Prostate gland (tissue), 2 donors: ENCODE data around the gene RPL32. TPM values are rescaled to one million over a fixed set of nuclear protein-coding genes. Genes with fewer than 3 reads are reported as not detected.

ENCODE experiments used
- DNase-seq: peaks from one replicate; pipeline ENCODE4 v3.0.0-alpha.2; 2019; ENCODE audit warnings: low spot score
- H3K27ac ChIP-seq, 2 donors: fragments of 200-600 bp; sonication (generic); 2 replicates each; pipeline ENCODE4 v1.5.1; 2017 to 2019
- H3K27me3 ChIP-seq: fragments of 200-600 bp; sonication (generic); replicated peaks from 2 replicates; pipeline ENCODE4 v1.5.1; 2019; ENCODE audit not compliant: insufficient read depth
- H3K36me3 ChIP-seq, 2 donors: fragments of 200-600 bp; sonication (generic); 1 replicate in 1 of 2; 2 replicates in 1 of 2; pipeline versions ENCODE4 v1.5.1 to v1.8.1; 2017 to 2019
- H3K4me1 ChIP-seq: fragments of 200-600 bp; sonication (generic); replicated peaks from 2 replicates; pipeline ENCODE4 v1.5.1; 2019
- H3K4me3 ChIP-seq, 2 donors: fragments of 200-600 bp; sonication (generic); 2 replicates each; pipeline ENCODE4 v1.5.1; 2017 to 2019
- H3K9me3 ChIP-seq: fragments of 200-600 bp; sonication (generic); 2 replicates; pipeline ENCODE4 v1.5.1; 2017
- POLR2A ChIP-seq: fragments of 450-650 bp; IDR thresholded peaks from one replicate; pipeline ENCODE4 v1.6.1; 2016; ENCODE audit warnings: antibody characterized with exemption, mild to moderate bottlenecking
- POLR2AphosphoS5 ChIP-seq: sonication (generic); formaldehyde crosslinking; IDR thresholded peaks from one replicate; pipeline ENCODE4 v1.6.1; 2017; ENCODE audit warnings: antibody characterized with exemption
- WGBS: methylation state at CpG from one replicate; pipeline ENCODE4 v1.1.5; 2018; 5-methylcytosine and 5-hydroxymethylcytosine counted together
- intact Hi-C: fragments of 100-400 bp; cut with DNase I; formaldehyde crosslinking; loops from one replicate; pipeline ENCODE4 v1.14.2; 2022
- total RNA-seq, 2 donors: library from RNA; depleted of rRNA; stranded (reverse); fragments of >200 nt; gene quantifications; one replicate each; pipeline ENCODE4 v1.1.0, GENCODE V29; 2016
- TF ChIP-seq, protein P1 (sequence below), 4 experiments: fragments of 200-600 bp in 2 of 4; fragments of 450-650 bp in 2 of 4; sonication (generic) in 2 of 4; IDR thresholded peaks; 1 replicate in 3 of 4; 2 replicates in 1 of 4; pipeline ENCODE4 v1.5.1; 2016 to 2019; ENCODE audit warnings: antibody characterized with exemption in 4 of 4, mild to moderate bottlenecking in 2 of 4, moderate library complexity in 2 of 4

RPL32 gene
- total RNA-seq, 2 donors from 2014 or later, result 851 to 1,881 TPM

DNA sequence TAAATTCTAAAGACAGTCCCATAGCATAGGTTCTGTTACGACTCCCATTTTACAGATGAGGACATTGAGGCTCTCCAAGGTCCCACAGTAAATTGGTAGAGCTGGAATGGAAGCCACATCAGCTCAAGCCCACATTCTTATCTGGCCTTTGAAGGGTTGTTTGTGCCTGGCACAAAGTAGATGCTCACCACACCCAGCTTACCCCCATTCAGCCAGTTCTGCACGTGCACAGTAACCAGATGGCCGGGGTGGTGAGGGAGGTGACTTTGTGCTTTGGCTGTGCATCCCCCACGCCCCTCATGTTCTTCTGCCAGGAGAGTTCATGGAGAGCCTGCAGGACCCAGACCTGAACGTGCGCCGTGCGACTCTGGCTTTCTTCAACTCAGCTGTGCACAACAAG is 16.2 kb downstream of the RPL32 start:
- no peak for DNase-seq
- no peak for TF ChIP-seq POLR2AphosphoS5
- no peak for TF ChIP-seq POLR2A
- TF ChIP-seq, protein P1, sequence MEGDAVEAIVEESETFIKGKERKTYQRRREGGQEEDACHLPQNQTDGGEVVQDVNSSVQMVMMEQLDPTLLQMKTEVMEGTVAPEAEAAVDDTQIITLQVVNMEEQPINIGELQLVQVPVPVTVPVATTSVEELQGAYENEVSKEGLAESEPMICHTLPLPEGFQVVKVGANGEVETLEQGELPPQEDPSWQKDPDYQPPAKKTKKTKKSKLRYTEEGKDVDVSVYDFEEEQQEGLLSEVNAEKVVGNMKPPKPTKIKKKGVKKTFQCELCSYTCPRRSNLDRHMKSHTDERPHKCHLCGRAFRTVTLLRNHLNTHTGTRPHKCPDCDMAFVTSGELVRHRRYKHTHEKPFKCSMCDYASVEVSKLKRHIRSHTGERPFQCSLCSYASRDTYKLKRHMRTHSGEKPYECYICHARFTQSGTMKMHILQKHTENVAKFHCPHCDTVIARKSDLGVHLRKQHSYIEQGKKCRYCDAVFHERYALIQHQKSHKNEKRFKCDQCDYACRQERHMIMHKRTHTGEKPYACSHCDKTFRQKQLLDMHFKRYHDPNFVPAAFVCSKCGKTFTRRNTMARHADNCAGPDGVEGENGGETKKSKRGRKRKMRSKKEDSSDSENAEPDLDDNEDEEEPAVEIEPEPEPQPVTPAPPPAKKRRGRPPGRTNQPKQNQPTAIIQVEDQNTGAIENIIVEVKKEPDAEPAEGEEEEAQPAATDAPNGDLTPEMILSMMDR (IDR thresholded peaks at IDR 0.05), result no peak
- intact Hi-C loops, result no loop called here
- Histone ChIP-seq H3K9me3 (no peaks in the 10 kb centered on the region), H3K36me3 (no peaks in the 10 kb centered on the region), H3K4me3 (no peak overlapping the region), H3K27me3 (no peaks in the 10 kb centered on the region), H3K27ac (no peak overlapping the region), H3K4me1 (no peaks in the 10 kb centered on the region)
- WGBS, result 81% methylated on average over 8 of the region's 8 CpGs

DNA sequence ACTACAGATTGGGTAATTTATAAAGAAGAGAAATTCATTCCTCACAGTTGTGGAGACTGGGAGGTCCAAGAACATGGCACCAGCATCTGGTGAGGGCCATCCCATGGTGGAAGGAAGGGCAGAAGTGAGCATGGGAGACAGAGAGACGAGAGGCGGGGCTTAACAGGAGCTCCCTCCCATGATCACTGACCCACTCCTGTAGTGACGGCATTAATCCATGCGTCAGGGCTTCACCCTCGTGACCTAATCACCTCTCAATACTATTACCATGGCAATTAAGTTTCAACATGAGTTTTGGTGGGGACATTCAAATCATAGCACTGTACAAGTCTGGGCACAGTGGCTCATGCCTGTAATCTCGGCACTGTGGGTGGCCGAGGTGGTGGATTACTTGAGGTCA is 17.1 kb downstream of the RPL32 start:
- no peaks in the 10 kb centered on the region for H3K4me1 ChIP-seq
- no peaks in the 10 kb centered on the region for H3K27me3 ChIP-seq
- no peak for DNase-seq
- intact Hi-C loops, result no loop called here
- no peak overlapping the region for H3K4me3 ChIP-seq
- H3K27ac ChIP-seq, result no peak overlapping the region
- H3K36me3 ChIP-seq, result no peaks in the 10 kb centered on the region
- H3K9me3 ChIP-seq, result no peaks in the 10 kb centered on the region
- 81% methylated on average over 7 of the region's 7 CpGs for WGBS
- no peak for TF ChIP-seq POLR2A
- TF ChIP-seq, protein P1 (IDR thresholded peaks at IDR 0.05), result no peak
- no peak for TF ChIP-seq POLR2AphosphoS5

DNA sequence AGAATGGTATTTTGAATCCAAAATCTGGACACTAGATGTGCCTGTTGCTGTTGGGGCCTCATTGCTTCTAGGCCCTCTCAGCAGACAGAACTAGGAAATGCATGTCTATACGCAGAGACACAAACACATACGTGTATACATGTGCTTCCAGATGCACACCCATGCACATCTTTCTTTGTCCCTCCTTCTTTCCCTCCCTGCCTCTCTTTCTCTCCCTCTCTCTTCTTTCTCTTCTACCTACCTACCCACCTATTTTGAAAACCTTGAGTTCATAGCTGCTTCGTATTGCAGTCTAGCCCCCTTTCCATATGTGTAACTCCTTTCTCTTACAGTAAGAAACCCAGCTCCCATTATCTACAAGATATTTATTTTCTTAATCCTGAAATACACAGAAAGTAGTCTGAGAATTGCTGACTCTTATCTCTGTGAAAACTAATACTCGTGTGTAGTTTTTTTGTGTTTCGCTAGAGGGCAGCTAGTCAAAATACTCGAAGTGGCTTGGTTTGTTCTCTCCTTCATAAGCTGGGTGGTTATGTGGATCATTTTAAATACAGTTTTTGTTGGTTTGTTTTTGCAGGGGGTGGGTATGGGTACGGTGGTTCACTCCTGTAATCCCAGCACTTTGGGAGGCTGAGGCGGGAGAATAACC is 18.5 kb downstream of the RPL32 start:
- no peak overlapping the region for H3K4me3 ChIP-seq
- TF ChIP-seq POLR2AphosphoS5, result no peak
- WGBS, result 57% methylated on average over 8 of the region's 8 CpGs
- H3K9me3 ChIP-seq, result no peaks in the 10 kb centered on the region
- H3K36me3 ChIP-seq, result no peaks in the 10 kb centered on the region
- no peak overlapping the region for H3K27ac ChIP-seq
- no peak for DNase-seq
- H3K27me3 ChIP-seq, result no peaks in the 10 kb centered on the region
- intact Hi-C loops, result no loop called here
- no peaks in the 10 kb centered on the region for H3K4me1 ChIP-seq

DNA sequence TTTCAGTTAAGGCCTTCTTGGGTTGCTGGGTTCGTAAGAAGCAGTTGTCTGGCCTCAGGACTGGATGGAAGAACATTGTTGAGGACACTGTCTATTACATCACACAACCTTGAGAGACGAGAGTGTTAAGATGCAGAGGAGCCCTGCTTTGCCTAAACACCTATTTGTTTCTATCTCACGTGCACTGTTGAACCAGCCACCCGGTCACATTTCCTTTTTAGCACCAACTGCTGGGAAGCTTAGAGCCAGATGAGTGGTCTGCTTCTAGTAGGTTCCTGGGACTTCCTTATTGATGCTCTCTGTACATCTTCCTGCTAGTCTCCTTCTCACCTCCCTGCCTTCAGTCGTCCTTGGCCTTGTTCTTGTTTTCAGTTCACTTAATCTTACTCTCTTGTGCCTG is 22.6 kb downstream of the RPL32 start:
- no peak overlapping the region for H3K27ac ChIP-seq
- no peaks in the 10 kb centered on the region for H3K4me1 ChIP-seq
- H3K4me3 ChIP-seq, result no peak overlapping the region
- no peaks in the 10 kb centered on the region for H3K27me3 ChIP-seq
- 82% methylated on average over 5 of the region's 5 CpGs for WGBS
- no peak for TF ChIP-seq POLR2A
- TF ChIP-seq POLR2AphosphoS5, result no peak
- TF ChIP-seq, protein P1 (IDR thresholded peaks at IDR 0.05), result no peak
- no peak for DNase-seq
- intact Hi-C loops, result no loop called here
- no peaks in the 10 kb centered on the region for H3K36me3 ChIP-seq
- no peaks in the 10 kb centered on the region for H3K9me3 ChIP-seq

DNA sequence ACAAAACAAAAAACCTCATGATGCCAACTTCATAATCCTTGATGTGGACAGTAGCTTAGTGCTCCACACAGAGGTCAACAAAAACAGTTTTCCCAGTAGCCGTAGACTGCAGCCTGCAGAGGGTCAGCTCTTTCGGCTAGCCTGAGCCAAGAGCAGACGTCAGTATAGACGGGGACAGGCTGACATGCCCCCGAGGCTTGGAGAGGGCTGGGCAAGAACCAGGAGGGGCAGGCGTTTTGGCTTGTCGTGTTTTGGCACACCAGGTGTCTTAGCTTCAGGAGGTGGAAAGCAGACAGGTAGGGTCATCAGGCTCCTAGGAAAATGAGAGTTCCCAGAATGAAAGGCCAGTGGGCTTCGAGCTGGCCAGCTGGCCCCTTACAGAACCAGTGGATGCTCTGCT is 23.1 kb downstream of the RPL32 start:
- Histone ChIP-seq H3K4me1 (no peaks in the 10 kb centered on the region), H3K4me3 (no peak overlapping the region), H3K27ac (no peak overlapping the region), H3K36me3 (no peaks in the 10 kb centered on the region), H3K9me3 (no peaks in the 10 kb centered on the region), H3K27me3 (no peaks in the 10 kb centered on the region)
- TF ChIP-seq, protein P1 (IDR thresholded peaks at IDR 0.05), result no peak
- TF ChIP-seq POLR2A (no peak), POLR2AphosphoS5 (no peak)
- WGBS, result 67% methylated on average over 8 of the region's 8 CpGs
- DNase-seq, result no peak
- intact Hi-C loops, result no loop called here
